Activated CD8-positive, alpha-beta memory T cell treated with anti-CD3 and anti-CD28 coated beads, Interleukin-2, amount 10 ng/mL, durations not matched to agents 7 days and 5 days (primary cell): Measurements from ENCODE around the gene CDH16. TPM values are rescaled to one million over a fixed set of nuclear protein-coding genes. Genes with fewer than 3 reads are reported as not detected.
A peak's percentile ranks its signal among the peaks of the same experiment; 100 is the strongest.
"Not testable (repeated sequence)": the region's sequence is repeated elsewhere in the genome, so short reads cannot be mapped to it uniquely, and the experiment has no call there.

Experiments
- ATAC-seq: fragments of 150-1000 bp; cut with Tn5 transposase; one replicate; pipeline ENCODE4 v1.10.0; 2021; ENCODE audit warnings: moderate library complexity
- CTCF ChIA-PET: fragments of 350-600 bp; sonication (Branson Sonifier 250); formaldehyde crosslinking; loops from one replicate; lab custom pipeline; 2021; ENCODE audit warnings: antibody characterized with exemption; lab: Charles Lee
- DNase-seq: peaks from one replicate; pipeline ENCODE4 v3.0.0-alpha.2; 2020
- H3K27ac Mint-ChIP-seq: one replicate; pipeline ENCODE4 v1.8.0; 2021; ENCODE audit warnings: mild to moderate bottlenecking, mixed read lengths
- H3K27me3 Mint-ChIP-seq: one replicate; pipeline ENCODE4 v1.8.0; 2021; ENCODE audit warnings: mixed read lengths
- H3K36me3 Mint-ChIP-seq: one replicate; pipeline ENCODE4 v1.8.0; 2021; ENCODE audit warnings: mild to moderate bottlenecking, mixed read lengths
- H3K4me1 Mint-ChIP-seq: one replicate; pipeline ENCODE4 v1.8.0; 2021; ENCODE audit warnings: mixed read lengths
- H3K4me3 Mint-ChIP-seq: one replicate; pipeline ENCODE4 v1.8.0; 2021; ENCODE audit warnings: mild to moderate bottlenecking, moderate library complexity, mixed read lengths
- H3K9me3 Mint-ChIP-seq: one replicate; pipeline ENCODE4 v1.8.0; 2022; ENCODE audit warnings: low read depth, mixed read lengths
- total RNA-seq, 2 experiments: library from RNA; stranded (reverse); gene quantifications; one replicate each; pipeline ENCODE4 v1.2.3, GENCODE V29; 2021

The CDH16 gene
- total RNA-seq = not detected

- peaks cover 31% of the 10 kb centered on the region for H3K27me3 Mint-ChIP-seq
- CTCF ChIA-PET = interaction anchor here (2.0 to 12.2 kb wide), 4 partner anchors 9 to 51 kb away, joined by 5 to 140 read pairs (median 12); no protein-coding TSS in a partner anchor
- no peaks in the 10 kb centered on the region for H3K9me3 Mint-ChIP-seq
- no peaks in the 10 kb centered on the region for H3K36me3 Mint-ChIP-seq
- no peak within 1 kb of the TSS for H3K4me3 Mint-ChIP-seq
- no peak within 1 kb of the TSS for H3K27ac Mint-ChIP-seq
- H3K4me1 Mint-ChIP-seq = no peaks in the 10 kb centered on the region
- no peak for ATAC-seq
- DNase-seq = no peak
Observed at GRCh38 chr16:66918803-66919568, at the start of gene CDH16. TSS of gene CDH16 (minus strand) at chr16:66918885. CDS start at chr16:66918065, 820 bp downstream.

DNA sequence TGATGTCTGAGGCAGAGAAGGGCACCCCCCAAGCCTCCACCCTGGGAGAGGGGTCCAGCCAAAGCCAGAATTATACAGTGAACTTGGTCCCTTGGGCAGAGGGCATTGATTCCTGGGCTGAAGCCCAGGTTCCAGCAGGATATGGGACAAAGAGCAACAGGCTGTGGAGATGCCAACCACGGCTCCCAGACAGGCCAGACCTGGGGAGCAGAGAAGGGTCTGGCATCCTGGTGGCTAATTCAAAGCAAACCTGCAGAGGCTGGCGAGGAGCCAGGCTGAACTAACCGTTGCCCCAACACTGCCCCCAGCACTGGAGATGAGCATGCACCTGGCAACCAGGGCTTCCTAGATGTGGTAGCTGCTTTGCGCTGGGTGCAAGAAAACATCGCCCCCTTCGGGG lies 45.4 kb upstream of the CDH16 start:
- Mint-ChIP-seq H3K36me3 (no peaks in the 10 kb centered on the region), H3K27ac (no peak overlapping the region), H3K4me1 (peaks cover 14% of the 10 kb centered on the region), H3K9me3 (no peaks in the 10 kb centered on the region), H3K4me3 (no peak overlapping the region), H3K27me3 (no peaks in the 10 kb centered on the region)
- ATAC-seq = no peak
- no peak for DNase-seq
- CTCF ChIA-PET = interaction anchor here (0.9 to 2.9 kb wide), 3 partner anchors 10 to 191 kb away, joined by 3 to 10 read pairs (median 3); no protein-coding TSS in a partner anchor

DNA sequence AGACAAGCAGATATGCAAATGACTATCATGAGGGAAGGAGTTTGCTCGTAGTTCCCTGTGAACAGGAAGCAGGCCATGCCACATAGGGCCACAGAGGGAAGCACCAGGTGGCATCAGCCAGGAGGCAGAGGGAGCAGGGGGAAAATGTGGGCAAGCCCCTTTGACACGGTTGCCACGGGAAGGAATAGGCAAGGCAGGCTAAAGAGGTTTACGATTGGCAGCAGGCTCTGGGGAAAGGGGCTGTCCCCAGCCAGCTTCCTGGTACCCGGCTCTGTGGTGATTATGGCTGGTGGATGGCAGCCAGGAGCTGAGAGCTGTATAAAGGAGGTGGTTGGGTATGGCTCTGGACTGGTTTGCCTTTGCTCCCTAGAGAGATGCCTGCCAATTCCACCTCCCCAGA lies 43.2 kb upstream of the CDH16 start:
- H3K27ac Mint-ChIP-seq = peak overlapping the region; percentile 72
- H3K27me3 Mint-ChIP-seq = no peaks in the 10 kb centered on the region
- DNase-seq (no peak), ATAC-seq (no peak)
- CTCF ChIA-PET = interaction anchor here (0.8 to 7.4 kb wide), 11 partner anchors 13 to 487 kb away, joined by 3 to 86 read pairs (median 5); partner anchors contain the start of genes FBXL8 and TRADD
- peaks cover 29% of the 10 kb centered on the region for H3K4me1 Mint-ChIP-seq
- peak overlapping the region; percentile 35 for H3K4me3 Mint-ChIP-seq
- no peaks in the 10 kb centered on the region for H3K36me3 Mint-ChIP-seq
- no peaks in the 10 kb centered on the region for H3K9me3 Mint-ChIP-seq

DNA sequence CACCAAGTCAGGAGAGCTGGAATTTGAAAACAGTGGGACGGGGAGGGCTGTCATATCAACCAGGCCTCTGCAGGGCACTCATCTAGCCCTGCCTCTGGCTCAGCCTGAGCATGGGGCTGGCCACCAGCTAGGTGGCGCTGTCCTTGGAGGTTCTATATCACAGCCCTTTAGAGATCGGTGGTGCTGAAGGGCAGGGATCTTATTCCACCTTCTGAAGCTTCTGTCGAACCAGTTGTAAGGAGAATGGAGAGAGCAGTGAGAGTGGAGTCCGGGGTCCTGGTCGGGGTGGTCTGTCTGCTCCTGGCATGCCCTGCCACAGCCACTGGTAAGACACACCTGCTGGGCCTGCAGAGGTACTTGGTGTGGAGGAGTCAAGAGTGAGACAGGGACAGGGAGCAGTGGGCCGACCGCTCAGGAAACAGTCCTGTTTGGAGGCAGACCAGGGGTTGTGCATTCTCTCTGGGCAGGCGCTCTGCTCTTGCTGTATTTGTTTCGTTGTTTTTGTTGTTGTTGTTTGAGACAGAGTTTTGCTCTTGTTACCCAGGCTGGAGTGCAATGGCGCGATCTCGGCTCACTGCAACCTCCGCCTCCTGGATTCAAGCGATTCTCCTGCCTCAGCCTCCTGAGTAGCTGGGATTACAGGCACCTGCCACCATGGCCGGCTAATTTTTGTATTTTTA lies 42.5 kb upstream of the CDH16 start, which contains the start of gene CES3:
CES3 (plus strand) TSS at position 202 of the 680 bp plus-strand sequence; CDS start at position 244, 42 bp downstream.
- Mint-ChIP-seq H3K4me3 (peak within 1 kb of the TSS; percentile 56), H3K27ac (peak within 1 kb of the TSS; percentile 72), H3K4me1 (peaks cover 29% of the 10 kb centered on the region), H3K36me3 (no peaks in the 10 kb centered on the region), H3K27me3 (no peaks in the 10 kb centered on the region), H3K9me3 (no peaks in the 10 kb centered on the region)
- CTCF ChIA-PET = interaction anchor here (0.7 to 7.4 kb wide), 24 partner anchors 9 to 232 kb away, joined by 3 to 86 read pairs (median 4); partner anchors contain the start of genes CES4A, FBXL8, MATCAP1 and PDP2
- DNase-seq (peak; percentile 84), ATAC-seq (peak; percentile 96)

DNA sequence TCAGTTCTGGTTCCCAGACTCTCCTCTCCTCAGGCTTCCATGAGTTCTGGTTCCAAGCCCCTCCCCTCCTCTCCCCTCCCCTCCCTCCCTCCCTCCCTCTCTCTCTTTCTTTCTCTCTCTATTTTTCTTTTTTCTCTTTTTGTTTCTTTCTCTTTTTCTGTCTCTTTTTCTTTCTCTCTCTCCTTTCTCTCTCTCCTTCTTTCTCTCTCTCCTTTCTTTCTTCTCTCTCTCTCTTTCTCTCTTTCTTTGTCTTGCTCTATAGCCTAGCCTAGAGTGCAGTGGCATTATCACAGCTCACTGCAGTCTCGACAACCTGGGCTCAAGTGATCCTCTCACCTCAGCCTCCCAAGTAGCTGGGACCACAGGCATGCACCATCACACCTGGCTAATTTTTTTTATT lies 41.6 kb upstream of the CDH16 start:
- DNase-seq (no peak), ATAC-seq (no peak)
- Mint-ChIP-seq H3K27me3 (no peaks in the 10 kb centered on the region), H3K27ac (no peak overlapping the region), H3K9me3 (no peaks in the 10 kb centered on the region), H3K4me1 (peaks cover 29% of the 10 kb centered on the region), H3K4me3 (no peak overlapping the region), H3K36me3 (no peaks in the 10 kb centered on the region)
- CTCF ChIA-PET = interaction anchor here (0.6 to 7.4 kb wide), 21 partner anchors 8 to 225 kb away, joined by 3 to 86 read pairs (median 4); partner anchors contain the start of genes CES4A, FBXL8, MATCAP1 and PDP2

DNA sequence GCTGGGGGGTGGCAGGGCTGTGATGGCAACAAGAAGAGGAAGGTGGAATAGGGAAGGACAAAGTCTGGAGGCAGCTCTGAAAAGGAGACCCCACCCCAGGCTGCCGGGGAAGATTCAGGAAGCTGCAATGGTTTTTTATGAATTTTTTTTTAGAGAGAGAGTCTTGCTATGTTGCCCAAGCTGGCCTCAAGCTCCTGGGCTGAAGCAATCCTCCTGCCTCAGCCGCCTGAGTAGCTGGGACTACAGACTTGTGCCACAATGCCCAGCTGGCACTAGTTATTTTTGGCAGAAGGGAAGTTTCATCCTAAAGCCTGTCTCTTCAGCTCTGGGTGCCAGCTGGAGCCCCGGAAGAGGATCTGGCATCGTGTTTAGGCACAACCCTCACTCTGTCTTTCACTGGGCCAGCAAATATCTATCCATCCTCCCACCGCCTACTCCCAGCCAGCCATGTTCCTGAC lies 41.0 kb upstream of the CDH16 start:
- Mint-ChIP-seq H3K27me3 (no peaks in the 10 kb centered on the region), H3K27ac (no peak overlapping the region), H3K4me1 (peaks cover 29% of the 10 kb centered on the region), H3K4me3 (no peak overlapping the region), H3K9me3 (no peaks in the 10 kb centered on the region), H3K36me3 (no peaks in the 10 kb centered on the region)
- no peak for DNase-seq
- ATAC-seq = no peak
- CTCF ChIA-PET = interaction anchor here (0.6 to 7.4 kb wide), 14 partner anchors 11 to 285 kb away, joined by 3 to 86 read pairs (median 4); partner anchors contain the start of genes FBXL8 and TRADD

GRCh38 chr16:66958857-66959703 lies 40.4 kb upstream of the CDH16 start:
- no peak for DNase-seq
- H3K27ac Mint-ChIP-seq = peak overlapping the region; percentile 22
- no peaks in the 10 kb centered on the region for H3K36me3 Mint-ChIP-seq
- H3K4me1 Mint-ChIP-seq = peaks cover 31% of the 10 kb centered on the region
- H3K27me3 Mint-ChIP-seq = no peaks in the 10 kb centered on the region
- H3K4me3 Mint-ChIP-seq = no peak overlapping the region
- H3K9me3 Mint-ChIP-seq = no peaks in the 10 kb centered on the region
- no peak for ATAC-seq
- CTCF ChIA-PET = interaction anchor here (0.8 to 7.4 kb wide), 15 partner anchors 9 to 285 kb away, joined by 3 to 86 read pairs (median 5); partner anchors contain the start of genes B3GNT9, FBXL8, TMEM208 and TRADD

- not testable (repeated sequence) for DNase-seq, H3K9me3 Mint-ChIP-seq, H3K4me3 Mint-ChIP-seq, H3K27ac Mint-ChIP-seq, ATAC-seq, H3K36me3 Mint-ChIP-seq
- Mint-ChIP-seq H3K4me1 (peaks cover 33% of the 10 kb centered on the region), H3K27me3 (peaks cover 15% of the 10 kb centered on the region)
- CTCF ChIA-PET = interaction anchor here (1.3 to 7.4 kb wide), 4 partner anchors 12 to 204 kb away, joined by 3 to 86 read pairs (median 17); partner anchors contain the start of genes FBXL8 and TRADD
Observed at GRCh38 chr16:66956154-66956457, 37.4 kb upstream of the CDH16 start.

- not testable (repeated sequence) for H3K27ac Mint-ChIP-seq, ATAC-seq, H3K9me3 Mint-ChIP-seq, DNase-seq, H3K36me3 Mint-ChIP-seq, H3K4me3 Mint-ChIP-seq
- Mint-ChIP-seq H3K4me1 (peaks cover 31% of the 10 kb centered on the region), H3K27me3 (peaks cover 15% of the 10 kb centered on the region)
- CTCF ChIA-PET = interaction anchor here (1.3 to 7.4 kb wide), 3 partner anchors 12 to 204 kb away, joined by 3 to 86 read pairs (median 15); partner anchors contain the start of genes FBXL8 and TRADD
Observed at GRCh38 chr16:66955363-66956153, 36.9 kb upstream of the CDH16 start.

DNA sequence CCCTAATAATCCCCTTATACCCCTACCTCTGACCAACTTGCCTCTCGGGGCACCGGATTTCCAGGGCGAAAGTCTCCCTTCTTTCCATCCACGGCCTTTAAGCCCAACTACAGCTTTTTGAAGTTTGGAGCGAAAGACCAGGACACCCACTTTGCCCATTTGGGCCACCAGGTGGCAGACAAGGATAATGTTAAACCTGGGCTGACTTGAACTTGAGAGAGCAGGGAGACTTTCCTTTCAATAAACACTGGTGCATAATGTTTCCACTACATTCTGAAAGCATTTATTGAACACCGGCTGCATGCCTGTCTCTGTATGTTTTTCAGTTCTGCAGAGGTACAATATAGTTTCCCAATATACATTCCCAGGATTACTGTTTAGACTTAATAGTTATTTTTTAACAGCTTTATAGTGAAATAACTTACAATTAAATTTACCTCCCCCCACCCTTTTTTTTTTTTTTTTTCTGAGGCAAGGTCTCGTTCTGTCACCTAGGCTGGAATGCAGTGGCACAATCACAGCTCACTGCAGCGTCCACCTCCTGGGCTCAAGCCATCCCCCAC lies 35.5 kb upstream of the CDH16 start:
- peak; percentile 88 for DNase-seq
- CTCF ChIA-PET = interaction anchor here (0.5 to 2.3 kb wide), 32 partner anchors 11 to 488 kb away, joined by 3 to 13 read pairs (median 4); partner anchors contain the start of genes B3GNT9, FBXL8, HSF4 and PDP2
- H3K4me3 Mint-ChIP-seq = no peak overlapping the region

GRCh38 chr16:66953462-66954096 lies 34.9 kb upstream of the CDH16 start:
- Mint-ChIP-seq H3K27ac (no peak overlapping the region), H3K36me3 (peaks cover 9% of the 10 kb centered on the region), H3K4me1 (peaks cover 36% of the 10 kb centered on the region), H3K27me3 (peaks cover 23% of the 10 kb centered on the region), H3K9me3 (peaks cover 3% of the 10 kb centered on the region), H3K4me3 (no peak overlapping the region)
- CTCF ChIA-PET = interaction anchor here (0.5 to 2.3 kb wide), 36 partner anchors 7 to 488 kb away, joined by 3 to 13 read pairs (median 4); partner anchors contain the start of genes B3GNT9, CES3, FBXL8 and HSF4
- ATAC-seq = no peak
- no peak for DNase-seq

More for the DNA sequence above, 35.5 kb upstream of the CDH16 start:
- Mint-ChIP-seq H3K9me3 (peaks cover 3% of the 10 kb centered on the region), H3K27me3 (peaks cover 21% of the 10 kb centered on the region), H3K36me3 (peaks cover 9% of the 10 kb centered on the region), H3K4me1 (peaks cover 40% of the 10 kb centered on the region), H3K27ac (no peak overlapping the region)
- ATAC-seq = peak; percentile 89
